GM15510 (cell line): ENCODE data around the gene EVC.

ENCODE experiments used
- POLR2A ChIP-seq: IDR thresholded peaks from 3 replicates; pipeline ENCODE4 v1.6.1; 2011; ENCODE audit warnings: borderline replicate concordance; ENCODE audit not compliant: insufficient read length; ENCODE audit errors: extremely low read depth

EVC gene

GRCh38 chr4:5799406-5799805 is 88.4 kb downstream of the EVC start:
- TF ChIP-seq POLR2A = no peak

- TF ChIP-seq POLR2A = no peak
These were observed 89.5 kb downstream of the EVC start for GRCh38 chr4:5800496-5800895.

- no peak for TF ChIP-seq POLR2A
These were observed 90.7 kb downstream of the EVC start for GRCh38 chr4:5801696-5802095.

- TF ChIP-seq POLR2A = no peak
These were observed 91.6 kb downstream of the EVC start for GRCh38 chr4:5802565-5802964.

GRCh38 chr4:5804656-5805055 is 93.7 kb downstream of the EVC start:
- TF ChIP-seq POLR2A = no peak

GRCh38 chr4:5805270-5805669 is 94.3 kb downstream of the EVC start:
- no peak for TF ChIP-seq POLR2A

GRCh38 chr4:5808081-5808741 is 97.2 kb downstream of the EVC start:
- TF ChIP-seq POLR2A = no peak

- no peak for TF ChIP-seq POLR2A
These were observed 98.3 kb downstream of the EVC start for GRCh38 chr4:5809216-5809776.

- no peak for TF ChIP-seq POLR2A
These were observed 99.2 kb downstream of the EVC start for GRCh38 chr4:5810151-5810550.

- TF ChIP-seq POLR2A = no peak
These were observed 99.9 kb downstream of the EVC start for GRCh38 chr4:5810770-5811430.

GRCh38 chr4:5812506-5813229 is 101.7 kb downstream of the EVC start:
- TF ChIP-seq POLR2A = no peak

- TF ChIP-seq POLR2A = no peak
These were observed 102.9 kb downstream of the EVC start for GRCh38 chr4:5813882-5814255.

- TF ChIP-seq POLR2A = no peak
These were observed 103.4 kb downstream of the EVC start for GRCh38 chr4:5814421-5814820.

GRCh38 chr4:5815641-5816040 is 104.6 kb downstream of the EVC start:
- TF ChIP-seq POLR2A = no peak

- no peak for TF ChIP-seq POLR2A
These were observed 105.1 kb downstream of the EVC start for GRCh38 chr4:5816101-5816500.
